Cortex of kidney (tissue), 1 donor: ENCODE data around the gene DYNC2LI1.

Experiments used
- DNase-seq: peaks from one replicate; lab custom pipeline; 2025; lab: John Stamatoyannopoulos, UW

Gene DYNC2LI1

DNA sequence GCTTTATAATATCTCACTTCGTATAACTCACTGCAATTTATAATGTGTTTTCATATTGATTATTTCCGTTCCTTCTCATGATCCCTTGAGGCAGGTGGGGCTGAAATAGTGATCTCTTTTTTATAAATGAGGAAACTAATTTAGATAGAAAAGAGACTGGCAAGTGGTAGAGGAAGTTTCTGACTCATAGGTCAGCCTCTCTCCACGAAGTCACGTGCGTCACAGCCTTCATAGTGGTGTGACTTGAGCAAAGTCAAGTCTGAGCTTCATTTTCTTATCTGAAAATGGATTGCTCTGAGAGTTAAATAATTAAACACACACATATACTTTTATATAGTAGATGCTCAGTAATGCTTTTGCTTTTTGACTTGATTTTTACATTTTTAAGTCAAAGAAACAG, 44.9 kb downstream of the DYNC2LI1 start:
- no peak for DNase-seq

DNA sequence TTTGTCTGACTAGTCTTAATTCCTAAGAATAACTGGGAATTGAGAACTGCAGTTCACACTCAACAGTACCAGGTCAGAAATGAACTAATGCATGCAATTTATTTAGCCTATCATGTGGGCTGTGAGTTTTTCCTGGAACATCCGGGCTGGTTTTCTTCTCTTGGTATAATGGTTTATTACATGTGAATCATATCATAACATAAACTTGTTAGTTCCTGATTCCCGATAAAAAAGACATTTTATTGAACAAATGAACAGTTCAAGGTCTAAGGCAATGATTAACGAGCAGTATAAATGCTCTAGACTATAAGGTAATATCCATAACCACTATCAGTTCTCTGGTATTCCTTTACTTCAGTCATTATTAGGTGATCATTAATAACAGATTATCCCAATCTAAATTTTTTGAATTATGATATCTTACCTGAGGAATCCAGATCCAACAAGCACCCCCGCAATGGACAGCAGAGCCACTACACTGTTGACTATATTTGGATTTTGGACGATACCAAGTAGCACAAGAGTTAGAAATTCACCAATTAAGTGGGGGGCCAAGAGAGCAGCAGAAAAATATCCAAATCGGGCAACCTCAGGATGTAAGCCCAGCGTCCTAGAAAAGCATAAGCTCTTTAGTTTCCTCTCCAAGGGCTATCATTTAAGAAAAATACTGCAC, 45.8 kb downstream of the DYNC2LI1 start:
- no peak for DNase-seq

DNA sequence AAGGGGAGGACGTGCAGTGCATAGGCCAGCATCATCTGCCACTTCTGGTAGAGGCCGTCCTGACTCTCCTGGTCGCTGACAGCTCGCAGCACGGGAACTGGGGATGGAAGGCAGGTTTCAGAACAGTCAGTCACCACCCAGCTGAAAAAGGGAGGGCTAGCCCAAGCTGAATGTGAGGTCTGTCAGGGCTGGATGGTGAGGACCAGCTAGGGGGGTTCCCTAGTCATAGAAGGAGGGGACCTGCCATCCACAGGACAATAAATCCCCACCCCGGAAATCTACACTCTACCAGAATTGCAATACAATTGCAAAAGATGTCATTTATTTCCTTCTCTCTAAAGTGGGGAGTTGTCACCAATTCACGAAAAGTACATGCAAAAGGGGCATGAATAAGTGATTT, 49.0 kb downstream of the DYNC2LI1 start:
- DNase-seq, result no peak

DNA sequence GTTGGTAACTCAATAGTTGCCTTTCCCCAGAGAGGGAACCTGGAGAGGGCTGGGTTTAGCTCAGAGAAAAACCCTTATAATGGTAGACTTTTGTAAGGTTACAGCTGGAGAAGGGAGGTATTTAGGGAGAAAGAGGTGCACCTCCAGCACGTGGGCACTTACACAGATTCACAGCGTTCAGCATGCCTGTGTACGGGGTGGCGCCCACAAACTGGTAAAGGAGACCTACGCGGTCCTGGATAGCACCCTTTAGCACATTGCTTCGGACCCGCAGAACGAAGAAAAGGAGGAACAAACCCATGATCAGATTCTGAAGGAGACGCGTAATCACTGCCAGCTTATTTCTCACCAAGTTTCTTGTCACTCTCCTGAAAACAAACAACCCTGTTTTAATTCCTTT, 49.9 kb downstream of the DYNC2LI1 start:
- no peak for DNase-seq

DNA sequence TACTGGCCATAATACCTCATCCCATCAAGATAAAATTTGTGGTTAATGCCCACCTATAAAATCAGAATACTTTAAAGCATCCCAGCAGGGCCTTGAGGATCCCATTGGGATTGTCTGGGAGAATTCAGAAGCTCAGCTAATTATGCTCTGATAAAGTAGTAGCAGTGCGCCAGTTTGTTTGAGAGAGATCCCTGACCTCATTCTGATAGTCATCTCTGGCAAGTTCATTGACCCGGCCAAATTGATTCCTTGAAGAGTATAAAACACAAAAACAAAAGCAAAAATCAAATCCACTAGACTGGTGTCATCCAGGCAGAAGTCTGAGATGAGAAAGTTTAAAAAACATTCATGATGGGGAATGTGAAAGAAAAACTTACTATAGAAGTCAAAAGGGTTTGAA, 50.7 kb downstream of the DYNC2LI1 start:
- DNase-seq, result no peak

DNA sequence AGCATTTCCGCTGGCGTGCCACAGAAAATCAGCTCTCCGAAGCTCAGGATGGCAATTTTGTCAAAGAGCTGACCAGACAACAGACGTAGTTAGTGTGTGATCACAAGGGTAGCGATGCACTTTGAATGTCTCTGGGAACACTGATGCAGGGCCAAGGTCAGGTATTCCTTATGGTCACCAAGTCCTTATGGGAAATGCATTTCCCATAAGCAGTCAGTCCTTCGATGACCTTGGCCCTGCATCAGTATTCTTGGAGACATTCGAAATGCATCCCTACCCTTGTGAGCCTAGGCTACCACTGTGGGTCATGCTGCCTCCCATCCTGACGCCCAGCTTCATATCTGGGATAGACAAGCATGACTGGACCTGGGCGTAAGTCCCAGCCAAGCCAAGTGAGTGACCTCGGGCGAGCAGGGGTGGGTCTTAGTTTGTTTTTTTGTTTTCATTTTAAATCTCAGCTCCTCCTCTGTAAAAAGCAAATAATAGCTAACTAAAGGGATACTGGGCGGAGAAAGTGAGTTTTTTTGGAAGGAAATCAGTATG, 51.2 kb downstream of the DYNC2LI1 start:
- no peak for DNase-seq

DNA sequence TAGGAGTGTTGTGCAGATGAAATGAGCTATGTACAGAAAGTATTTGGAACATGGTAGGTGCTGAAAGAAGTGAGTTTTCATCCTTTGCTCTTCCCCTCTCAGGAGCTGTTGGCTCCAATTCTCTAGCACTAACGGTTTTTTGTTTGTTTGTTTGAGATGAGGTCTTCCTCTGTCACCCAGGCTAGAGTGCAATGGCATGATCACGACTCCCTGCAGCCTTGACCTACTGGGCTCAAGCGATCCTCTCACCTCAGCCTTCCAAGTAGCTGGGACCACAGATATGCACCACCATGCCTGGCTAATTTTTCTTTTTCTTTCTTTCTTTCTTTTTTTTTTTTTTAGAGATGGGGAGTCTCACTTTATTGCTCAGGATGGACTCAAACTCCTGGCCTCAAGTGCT, 52.0 kb downstream of the DYNC2LI1 start:
- DNase-seq, result no peak

DNA sequence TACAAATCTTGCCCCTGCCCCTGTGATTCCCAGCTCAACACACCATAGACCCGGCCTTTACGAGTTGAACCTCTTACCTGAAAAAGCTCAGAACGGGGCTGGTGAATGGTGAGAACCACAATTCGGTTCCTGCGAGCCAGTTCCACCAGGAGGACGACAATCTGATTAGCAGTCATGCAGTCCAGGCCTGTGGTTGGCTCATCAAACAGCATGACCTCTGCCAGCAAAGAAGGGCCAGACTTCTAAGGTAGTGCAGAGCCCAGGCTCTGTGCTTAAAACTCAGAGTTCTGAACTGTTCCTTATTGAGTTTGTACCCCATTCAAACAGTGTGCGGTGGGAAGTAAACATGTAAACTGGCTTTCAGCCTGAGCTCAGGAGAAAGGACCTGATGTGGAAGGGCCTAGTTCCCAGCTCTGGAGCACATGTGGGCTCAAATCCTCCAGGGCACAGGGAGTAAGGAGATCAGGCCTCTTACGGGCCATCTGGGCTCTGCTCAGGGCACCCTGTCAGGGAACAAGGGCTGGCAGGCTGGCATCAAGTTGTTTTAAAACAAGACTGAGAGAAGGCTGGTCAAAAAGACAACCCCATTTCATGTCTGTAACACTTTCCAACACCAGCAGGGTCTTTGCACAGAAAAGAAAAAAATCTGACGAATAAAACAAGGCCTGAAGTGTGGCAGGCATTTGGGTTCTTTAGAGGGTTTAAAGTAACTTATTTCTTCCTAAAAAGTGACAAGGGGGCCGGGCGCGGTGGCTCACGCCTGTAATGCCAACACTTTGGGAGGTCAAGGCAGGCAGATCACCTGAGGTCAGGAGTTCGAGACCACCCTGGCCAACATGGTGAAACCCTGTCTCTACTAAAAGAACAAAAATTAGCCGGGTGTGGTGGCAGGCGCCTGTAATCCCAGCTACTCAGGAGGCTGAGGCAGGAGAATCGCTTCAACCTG, 52.7 kb downstream of the DYNC2LI1 start:
- no peak for DNase-seq

DNA sequence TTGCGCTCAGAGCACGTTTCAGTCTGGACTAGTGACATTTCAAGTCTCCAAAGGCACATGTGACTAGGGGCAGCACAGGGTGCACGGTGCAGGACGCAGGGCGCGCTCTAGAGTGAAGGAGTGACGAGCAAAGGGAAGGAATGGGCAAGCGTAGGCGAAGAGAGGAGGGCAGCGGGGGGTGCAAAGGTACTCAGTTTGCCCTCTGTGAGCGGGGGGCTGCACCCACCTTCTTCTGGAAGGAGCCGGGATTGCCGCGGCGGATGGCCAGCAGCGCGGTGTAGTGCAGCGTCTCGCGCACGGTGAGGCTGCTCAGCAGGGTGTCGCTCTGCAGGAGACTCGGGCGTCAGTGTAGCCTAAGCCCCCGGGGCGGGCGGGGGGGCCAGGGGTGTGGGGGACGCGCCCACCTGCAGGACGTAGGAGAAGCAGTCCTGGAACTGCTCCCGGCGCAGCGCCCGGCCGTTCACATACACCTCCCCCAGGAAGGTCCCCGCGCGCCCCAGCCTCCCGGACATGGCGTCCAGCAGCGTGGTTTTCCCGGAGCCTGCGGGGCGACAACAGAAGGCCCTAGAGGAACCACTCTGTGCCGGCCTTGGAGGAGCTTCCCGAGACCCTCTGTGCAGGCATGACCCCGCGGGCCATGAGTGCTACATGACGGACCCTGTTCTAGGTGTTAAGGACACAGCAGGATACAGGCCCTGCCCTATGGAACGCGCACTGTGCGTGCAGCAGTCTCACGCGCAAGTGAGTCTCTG, 57.9 kb downstream of the DYNC2LI1 start:
- DNase-seq, result no peak

DNA sequence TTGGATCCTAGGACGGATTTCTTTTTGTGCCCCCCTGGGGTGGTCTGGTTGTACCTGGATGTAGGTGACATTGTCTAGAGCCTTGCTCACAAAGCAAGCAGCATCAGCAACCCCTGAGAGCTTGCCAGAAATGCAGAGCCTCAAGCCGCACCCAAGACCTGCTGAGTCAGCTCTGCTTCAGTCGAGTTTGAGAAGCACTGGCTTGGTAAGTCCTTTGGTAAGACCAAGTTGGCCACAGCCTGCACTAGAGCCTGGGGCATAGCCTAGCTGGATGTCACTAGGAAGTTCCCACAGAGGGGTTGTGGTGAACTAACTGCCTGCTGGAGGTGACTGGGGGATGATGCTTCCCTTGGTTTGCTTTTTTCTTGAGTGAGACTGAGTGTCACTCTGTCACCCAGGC, 58.6 kb downstream of the DYNC2LI1 start:
- DNase-seq, result no peak

DNA sequence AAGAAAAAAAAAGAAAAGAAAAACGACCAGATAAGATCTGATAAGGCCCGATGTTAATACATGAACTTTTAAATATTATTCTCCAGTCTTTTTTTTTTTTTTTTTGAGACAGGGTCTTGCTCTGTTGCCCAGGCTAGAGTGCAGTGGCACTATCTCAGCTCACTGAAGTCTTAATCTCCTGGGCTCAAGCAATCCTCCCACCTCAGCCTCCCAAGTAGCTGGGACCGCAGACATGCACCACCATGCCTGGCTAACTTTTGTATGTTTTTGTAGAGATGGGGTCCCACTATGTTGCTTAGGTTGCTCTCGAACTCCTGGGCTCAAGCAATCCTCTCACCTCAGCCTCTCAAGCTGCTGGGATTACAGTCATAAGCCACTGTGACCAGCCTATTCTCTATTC, 63.2 kb downstream of the DYNC2LI1 start:
- no peak for DNase-seq

DNA sequence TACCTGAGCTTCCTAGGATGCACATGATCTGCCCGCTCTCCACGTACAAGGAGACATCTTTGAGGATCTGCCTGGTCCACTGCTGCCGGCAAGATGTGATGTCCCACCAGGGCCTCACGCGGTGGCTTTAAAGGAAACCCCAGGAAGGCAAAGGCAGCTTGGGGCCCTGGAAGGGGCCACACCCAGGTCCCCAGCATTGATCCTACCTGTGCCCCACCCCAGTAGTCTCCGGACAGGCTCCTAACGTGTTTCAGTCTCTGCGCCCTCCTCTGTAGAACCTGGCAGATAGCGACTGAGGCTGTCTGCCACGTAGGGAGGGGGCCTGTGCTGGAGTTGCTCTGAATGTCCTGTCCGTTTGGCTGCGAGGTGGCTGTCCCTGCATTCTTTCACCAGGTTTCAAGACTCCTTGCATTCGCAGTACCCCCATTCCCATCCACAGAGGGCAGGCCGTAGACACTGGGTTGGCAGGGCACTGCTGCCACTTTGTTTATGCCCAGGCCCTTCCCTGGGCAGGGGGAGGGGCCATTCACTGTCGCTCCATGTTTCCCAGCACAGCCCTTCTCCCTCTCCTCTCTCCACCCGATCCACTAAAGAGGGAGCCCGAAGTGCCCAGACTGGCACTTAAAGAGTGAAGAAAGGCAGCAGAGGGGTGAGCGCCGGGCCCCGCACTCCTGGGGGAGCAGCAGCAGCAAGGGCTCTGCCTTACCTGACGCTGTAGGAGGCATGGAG, 64.2 kb downstream of the DYNC2LI1 start:
- no peak for DNase-seq

DNA sequence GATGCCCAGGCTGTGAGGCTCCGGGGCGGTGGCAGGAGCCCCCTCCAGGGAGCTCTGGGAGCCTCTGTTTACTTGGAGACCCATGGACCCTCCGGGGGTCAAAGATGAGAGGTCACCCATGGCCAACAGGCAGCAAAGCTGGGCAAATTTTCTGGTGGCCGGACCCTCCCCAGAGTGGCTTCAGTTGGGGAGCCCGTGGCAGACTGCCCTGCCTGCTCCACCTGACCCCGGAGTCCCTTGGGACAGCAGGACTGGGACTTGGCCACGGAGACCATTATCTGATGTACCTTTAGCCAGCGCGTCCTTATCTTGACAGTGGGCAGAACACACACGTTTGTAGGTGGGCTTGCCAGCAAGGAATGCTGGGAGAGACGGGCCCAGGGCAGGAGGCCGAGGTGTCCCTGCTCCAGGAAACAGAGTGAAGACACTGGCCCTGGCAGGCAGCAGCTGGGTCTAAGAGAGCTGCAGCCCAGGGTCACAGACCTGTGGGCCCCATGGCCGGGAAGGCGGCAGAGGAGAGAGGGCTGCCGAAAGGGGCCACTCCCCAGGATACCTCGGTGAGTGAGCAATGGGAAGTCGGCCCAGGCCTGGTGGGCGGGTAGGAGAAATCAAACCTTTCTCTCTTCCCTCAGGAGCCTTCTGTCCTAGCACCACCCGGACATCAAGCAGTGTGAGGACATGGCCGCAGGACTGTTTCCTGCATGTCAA, 64.9 kb downstream of the DYNC2LI1 start, which contains the start of the genes ABCG5 and ABCG8:
Gene ABCG5 (minus strand): TSS at position 280 of the 708 bp plus-strand sequence. CDS start 160 bp downstream, at position 120.
Gene ABCG8 (plus strand): TSS at position 412 of the 708 bp plus-strand sequence. CDS start 83 bp downstream, at position 495.
- no peak for DNase-seq

DNA sequence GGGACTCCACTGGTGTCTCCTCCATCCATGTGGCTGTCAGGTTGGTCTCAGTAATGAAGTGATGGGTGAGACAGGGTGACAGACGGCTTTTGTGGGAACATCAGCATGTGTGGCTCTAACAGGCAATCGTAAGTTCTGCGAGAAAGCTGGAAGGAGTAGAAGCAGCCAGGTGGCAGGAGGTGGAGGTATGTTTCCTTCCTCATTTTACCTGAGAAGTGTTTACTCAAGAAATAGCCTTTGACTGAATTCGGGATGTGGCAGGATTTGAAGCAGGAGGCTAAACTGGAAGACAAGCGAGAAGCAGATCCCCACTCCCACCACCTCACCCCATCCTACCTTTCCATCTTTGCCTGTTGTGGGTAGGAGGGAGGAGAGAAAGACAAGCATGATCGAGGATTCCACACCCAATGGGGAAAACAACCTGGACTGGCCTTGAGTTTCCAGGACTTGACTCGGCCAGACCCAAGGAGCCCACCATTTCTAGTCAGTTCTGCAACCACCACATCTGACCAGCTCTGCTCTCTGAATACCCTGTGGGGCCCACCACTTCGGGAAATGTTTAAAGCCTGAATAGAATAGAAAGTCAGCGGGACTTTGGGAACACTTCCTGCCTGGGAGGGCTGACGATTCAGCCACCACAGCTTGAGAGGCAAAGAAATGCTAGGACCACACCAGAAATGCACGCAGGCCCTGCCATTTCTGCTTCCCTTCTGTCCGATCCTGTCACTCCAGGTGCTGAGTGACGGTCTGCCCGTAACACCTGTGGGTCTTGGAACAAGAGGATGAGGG, 66.1 kb downstream of the DYNC2LI1 start:
- no peak for DNase-seq

DNA sequence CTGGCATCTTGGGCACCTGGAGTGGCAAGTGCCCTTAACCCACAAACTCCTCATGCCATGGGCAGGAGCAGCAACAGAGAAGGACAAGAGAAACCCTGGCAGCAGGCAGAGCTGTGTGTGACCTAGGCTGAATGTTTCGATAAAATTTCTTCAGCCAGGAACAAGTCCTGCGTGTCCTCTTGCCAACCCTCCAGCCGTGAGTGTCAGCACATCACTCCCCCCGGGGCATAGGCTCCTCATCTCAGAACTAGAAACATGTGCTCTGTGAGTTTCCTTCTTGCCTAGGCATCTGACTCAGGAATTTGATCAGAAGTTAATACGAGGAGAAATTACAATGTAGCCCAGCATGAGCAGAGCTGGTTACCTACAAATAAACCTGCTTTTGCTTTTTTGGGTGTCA, 67.1 kb downstream of the DYNC2LI1 start:
- no peak for DNase-seq

DNA sequence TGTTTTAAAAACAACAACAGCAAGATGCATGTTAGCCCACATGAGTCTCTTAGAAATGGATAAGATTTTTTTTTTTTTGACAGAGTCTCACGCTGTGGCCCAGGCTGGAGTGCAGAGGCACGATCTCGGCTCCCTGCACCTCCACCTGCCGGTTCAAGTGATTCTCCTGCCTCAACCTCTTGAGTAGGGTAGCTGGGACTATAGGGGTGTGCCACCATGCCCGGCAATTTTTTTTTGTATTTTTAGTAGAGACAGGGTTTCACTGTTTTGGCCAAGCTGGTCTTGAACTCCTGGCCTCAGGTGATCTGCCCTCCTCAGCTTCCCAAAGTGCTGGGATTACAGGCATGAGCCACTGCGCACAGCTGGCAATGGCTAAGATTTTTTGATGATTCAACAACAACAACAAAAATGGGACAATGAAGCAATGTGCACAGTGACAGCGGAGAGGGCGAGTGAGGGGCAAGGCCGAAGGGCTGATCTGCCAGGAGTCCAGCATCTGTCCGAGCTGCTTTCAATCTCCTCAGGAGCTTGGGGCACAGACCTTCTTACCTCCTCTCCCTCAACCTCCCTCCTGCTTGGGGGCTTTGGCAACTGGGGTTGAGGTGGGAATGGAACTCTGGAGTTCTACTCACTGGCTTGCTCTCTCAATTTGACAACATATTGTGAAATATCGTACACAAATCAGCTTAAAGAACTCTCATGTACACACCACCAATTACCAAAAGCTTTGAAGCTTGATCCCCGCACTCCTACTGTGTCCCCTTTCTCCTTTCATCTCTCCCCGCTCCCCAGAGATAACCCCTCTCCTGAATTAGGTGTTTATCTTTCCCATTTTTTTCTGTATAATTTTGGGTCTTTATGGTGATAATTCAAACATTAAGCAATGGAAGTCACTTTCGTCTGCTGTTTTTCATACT, 68.4 kb downstream of the DYNC2LI1 start:
- no peak for DNase-seq

DNA sequence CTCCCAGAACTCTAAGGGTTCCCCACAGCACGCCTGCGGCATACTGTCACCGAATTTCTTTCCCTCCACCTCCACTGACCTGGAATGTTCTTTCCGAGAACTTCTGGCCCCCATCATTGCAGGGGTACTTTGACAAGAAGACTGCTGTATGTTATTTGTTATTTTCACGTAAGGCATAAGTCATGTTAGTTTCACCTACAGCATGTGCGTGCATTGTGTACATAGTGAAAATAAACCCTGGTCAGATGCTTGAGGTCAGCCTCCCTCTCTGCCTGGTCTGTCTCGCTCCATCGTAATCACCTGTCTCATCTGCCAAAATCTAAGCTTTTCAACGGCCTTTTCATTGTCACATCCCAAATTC, 69.0 kb downstream of the DYNC2LI1 start:
- DNase-seq, result no peak

DNA sequence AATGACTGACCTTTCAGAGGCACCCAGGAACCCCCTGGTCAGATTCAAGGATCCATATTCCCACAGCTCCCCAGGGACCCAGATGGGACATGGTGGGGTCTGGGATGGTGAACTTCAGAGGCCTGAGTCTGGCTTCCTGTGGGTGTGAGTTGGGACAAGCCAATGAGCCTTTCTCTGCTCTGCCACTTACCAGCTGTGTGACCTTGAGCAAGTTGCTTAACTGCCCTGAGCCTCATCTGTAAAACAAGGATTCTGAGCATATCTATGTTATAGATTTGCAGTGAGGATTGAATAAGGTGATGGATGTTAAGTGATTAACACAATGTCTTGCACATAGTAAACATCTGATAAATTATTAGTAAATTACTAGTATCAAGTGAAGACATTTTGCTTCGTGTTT, 71.3 kb downstream of the DYNC2LI1 start:
- no peak for DNase-seq
